ENCODE results near the gene RANBP3.

RANBP3 gene

GRCh38 chr19:5926641-5927440 is 51.1 kb downstream of the RANBP3 start:
- Histone ChIP-seq H2AFZ (ENCODE audit: low read depth, low read length) (no peak overlapping the region), H3K27me3 (ENCODE audit: insufficient read depth, low read length, poor library complexity) (no peaks in the 10 kb centered on the region), H3K4me3 (ENCODE audit: low read depth in 1 of 2, low read length in 2 of 2) (no peak overlapping the region), H3K27ac (ENCODE audit: low read length) (no peak overlapping the region), H3K4me1 (ENCODE audit: insufficient read depth, low read length) (no peaks in the 10 kb centered on the region), H3K79me2 (ENCODE audit: insufficient read depth, low read length) (0 out of 2 replicates have a peak, but pooled peaks cover 3% of the 10 kb centered on the region), H4K20me1 (ENCODE audit: insufficient read depth, low read length) (peaks cover 32% of the 10 kb centered on the region), H3K4me2 (ENCODE audit: insufficient read depth, low read length) (no peak overlapping the region), H3K9ac (ENCODE audit: low read depth, low read length) (no peak overlapping the region), H3K36me3 (ENCODE audit: insufficient read depth, low read length) (peaks cover 98% of the 10 kb centered on the region), H3K9me3 (ENCODE audit: insufficient read depth, low read length, severe bottlenecking) (no peaks in the 10 kb centered on the region)
- no peak for TF ChIP-seq CTCF (IDR thresholded peaks at IDR 0.05; ENCODE audit: borderline replicate concordance, extremely low read depth, low read length, poor library complexity, severe bottlenecking)
- no peak for TF ChIP-seq EZH2 (IDR thresholded peaks at IDR 0.05; ENCODE audit: borderline replicate concordance, low read depth, low read length, severe bottlenecking)
- DNase-seq (no peak), ATAC-seq (ENCODE audit: insufficient read depth, low read depth) (no peak)

- H4K20me1 ChIP-seq (ENCODE audit: insufficient read depth, low read length) = peaks cover 32% of the 10 kb centered on the region
- H3K4me3 ChIP-seq (ENCODE audit: low read depth in 1 of 2, low read length in 2 of 2) = no peak overlapping the region
- no peaks in the 10 kb centered on the region for H3K4me1 ChIP-seq (ENCODE audit: insufficient read depth, low read length)
- no peak overlapping the region for H3K4me2 ChIP-seq (ENCODE audit: insufficient read depth, low read length)
- TF ChIP-seq CTCF (IDR thresholded peaks at IDR 0.05; ENCODE audit: borderline replicate concordance, extremely low read depth, low read length, poor library complexity, severe bottlenecking) = no peak
- TF ChIP-seq EZH2 (IDR thresholded peaks at IDR 0.05; ENCODE audit: borderline replicate concordance, low read depth, low read length, severe bottlenecking) = no peak
- ATAC-seq (ENCODE audit: insufficient read depth, low read depth) (no peak), DNase-seq (no peak)
- peaks cover 100% of the 10 kb centered on the region for H3K36me3 ChIP-seq (ENCODE audit: insufficient read depth, low read length)
- no peaks in the 10 kb centered on the region for H3K27me3 ChIP-seq (ENCODE audit: insufficient read depth, low read length, poor library complexity)
- H2AFZ ChIP-seq (ENCODE audit: low read depth, low read length) = no peak overlapping the region
- 0 out of 2 replicates have a peak, but pooled peaks cover 1% of the 10 kb centered on the region for H3K79me2 ChIP-seq (ENCODE audit: insufficient read depth, low read length)
- H3K9ac ChIP-seq (ENCODE audit: low read depth, low read length) = no peak overlapping the region
- H3K9me3 ChIP-seq (ENCODE audit: insufficient read depth, low read length, severe bottlenecking) = no peaks in the 10 kb centered on the region
- H3K27ac ChIP-seq (ENCODE audit: low read length) = no peak overlapping the region
Observed at GRCh38 chr19:5925830-5926427, 52.0 kb downstream of the RANBP3 start.

- H3K27me3 ChIP-seq (ENCODE audit: insufficient read depth, low read length, poor library complexity) = no peaks in the 10 kb centered on the region
- no peaks in the 10 kb centered on the region for H3K4me1 ChIP-seq (ENCODE audit: insufficient read depth, low read length)
- TF ChIP-seq CTCF (IDR thresholded peaks at IDR 0.05; ENCODE audit: borderline replicate concordance, extremely low read depth, low read length, poor library complexity, severe bottlenecking) (no peak), EZH2 (IDR thresholded peaks at IDR 0.05; ENCODE audit: borderline replicate concordance, low read depth, low read length, severe bottlenecking) (no peak)
- peaks cover 97% of the 10 kb centered on the region for H3K36me3 ChIP-seq (ENCODE audit: insufficient read depth, low read length)
- H3K9me3 ChIP-seq (ENCODE audit: insufficient read depth, low read length, severe bottlenecking) = no peaks in the 10 kb centered on the region
- DNase-seq (no peak), ATAC-seq (ENCODE audit: insufficient read depth, low read depth) (no peak)
- no peak overlapping the region for H3K4me2 ChIP-seq (ENCODE audit: insufficient read depth, low read length)
- no peak overlapping the region for H3K9ac ChIP-seq (ENCODE audit: low read depth, low read length)
- no peak overlapping the region for H2AFZ ChIP-seq (ENCODE audit: low read depth, low read length)
- H3K4me3 ChIP-seq (ENCODE audit: low read depth in 1 of 2, low read length in 2 of 2) = no peak overlapping the region
- no peak overlapping the region for H3K27ac ChIP-seq (ENCODE audit: low read length)
- H3K79me2 ChIP-seq (ENCODE audit: insufficient read depth, low read length) = no peaks in the 10 kb centered on the region
- H4K20me1 ChIP-seq (ENCODE audit: insufficient read depth, low read length) = peaks cover 22% of the 10 kb centered on the region
Observed at GRCh38 chr19:5923356-5923755, 54.6 kb downstream of the RANBP3 start.
